ENCODE measurements around the gene COL8A2.

The COL8A2 gene

DNA sequence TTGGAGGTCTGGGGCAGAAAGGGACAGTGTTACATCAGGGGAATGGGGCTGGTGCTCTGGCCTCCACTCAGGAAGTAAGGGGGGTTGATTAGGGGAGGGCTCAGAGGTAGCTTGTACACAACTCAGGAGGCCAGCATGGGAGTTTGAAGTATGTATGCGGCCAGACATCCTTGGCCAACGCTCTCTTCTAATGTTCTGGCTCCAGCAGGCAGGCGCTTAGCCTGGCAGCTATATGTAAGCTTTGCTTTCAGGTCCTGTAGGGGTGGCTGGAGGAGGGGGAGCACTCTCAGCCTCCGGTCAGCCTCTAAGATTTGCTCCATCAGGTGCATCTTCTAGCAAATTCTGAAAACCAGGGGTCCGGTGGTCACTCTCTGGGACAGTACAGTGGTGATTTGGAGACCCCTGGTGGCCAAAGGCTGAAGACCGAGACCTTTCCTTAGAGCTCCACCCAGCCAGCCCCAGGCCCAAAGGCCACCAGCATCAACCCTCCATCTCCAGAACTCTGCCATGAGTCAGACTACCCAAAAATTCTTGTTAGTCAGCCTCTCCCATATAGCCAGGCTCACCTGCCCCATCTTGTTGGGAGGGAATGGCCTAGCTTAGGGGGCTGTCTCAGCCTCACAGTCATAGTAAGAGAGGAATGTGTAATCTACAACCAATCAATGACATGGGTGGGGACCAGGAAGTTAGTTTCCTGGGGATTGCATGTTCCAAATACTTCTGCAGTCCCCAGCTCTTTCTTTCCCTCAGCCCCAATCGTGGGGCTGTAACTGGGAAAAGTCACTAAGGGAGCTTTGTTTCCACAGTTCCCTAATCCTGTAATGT is 9.7 kb upstream of the COL8A2 start:
- no peak for DNase-seq

DNA sequence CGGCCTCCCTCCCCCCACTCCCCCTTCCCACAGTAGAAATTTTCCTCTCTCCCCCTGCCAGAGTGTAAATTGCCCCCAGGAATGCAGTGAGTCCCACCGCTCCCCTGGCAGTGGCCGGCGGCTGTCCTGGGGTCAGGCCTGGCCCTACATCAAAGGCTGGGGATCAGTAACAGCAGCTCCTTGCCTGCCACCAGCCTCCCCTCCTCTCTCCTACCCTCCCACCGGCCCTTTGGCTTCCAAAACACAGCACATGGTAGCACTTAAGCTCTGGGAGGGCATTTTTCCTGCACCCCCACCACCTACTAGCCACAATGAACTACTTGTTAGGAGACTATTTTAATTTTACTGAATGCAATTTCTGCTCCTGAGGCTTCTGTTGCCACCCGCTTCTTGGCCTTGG is 9.0 kb upstream of the COL8A2 start:
- DNase-seq: no peak

DNA sequence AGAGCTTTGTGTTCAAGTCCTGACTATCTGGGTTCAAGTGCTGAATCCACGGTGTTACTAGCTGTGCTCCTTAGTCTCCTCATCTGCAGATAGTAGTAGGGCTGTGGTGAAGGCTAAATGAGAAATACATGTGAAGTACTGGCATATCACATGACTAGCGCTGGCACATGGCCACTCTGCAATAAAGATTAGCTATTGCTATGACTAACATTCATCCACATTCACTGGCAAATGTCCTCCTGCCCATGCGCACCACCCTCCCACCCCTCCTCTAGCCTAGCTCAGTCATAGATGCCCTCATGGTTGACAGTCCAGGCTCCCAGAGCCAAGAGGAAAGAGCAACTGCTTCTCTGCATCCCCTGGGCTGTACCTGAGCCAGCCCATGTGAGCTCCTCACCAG is 8.5 kb upstream of the COL8A2 start:
- DNase-seq: no peak

DNA sequence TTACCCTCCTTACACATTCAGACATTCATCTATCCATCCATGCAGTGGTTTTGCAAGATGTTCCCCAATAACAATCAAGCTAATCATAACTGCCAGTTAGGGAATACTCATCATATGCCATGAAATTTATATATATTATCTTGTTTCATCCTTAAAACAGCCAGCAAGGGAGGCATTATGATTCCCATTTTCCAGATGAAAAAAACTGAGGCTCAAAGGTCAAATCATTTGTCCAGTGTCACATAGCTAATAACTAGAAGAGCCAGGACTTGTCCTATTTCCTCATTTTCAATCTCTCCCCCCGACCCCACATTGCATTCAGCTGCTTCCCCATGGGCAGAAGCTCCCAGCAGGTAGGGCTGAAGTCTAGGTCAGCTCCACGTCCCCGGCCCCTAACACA is 7.0 kb upstream of the COL8A2 start:
- DNase-seq: no peak

DNA sequence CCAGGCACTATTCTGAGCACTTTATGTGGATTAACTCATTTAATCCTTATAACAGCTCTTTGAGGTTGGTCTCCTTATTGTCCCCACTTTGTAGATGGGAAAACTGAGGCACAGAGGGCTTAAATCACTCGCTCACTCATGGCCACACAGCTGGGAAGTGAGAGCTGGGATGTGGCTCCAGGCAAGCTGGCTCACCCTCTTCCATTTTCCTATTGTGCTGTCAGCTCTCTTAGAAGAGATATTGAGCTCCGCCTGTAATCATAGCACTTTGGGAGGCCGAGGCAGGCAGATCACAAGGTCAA is 3.8 kb upstream of the COL8A2 start:
- DNase-seq: no peak

DNA sequence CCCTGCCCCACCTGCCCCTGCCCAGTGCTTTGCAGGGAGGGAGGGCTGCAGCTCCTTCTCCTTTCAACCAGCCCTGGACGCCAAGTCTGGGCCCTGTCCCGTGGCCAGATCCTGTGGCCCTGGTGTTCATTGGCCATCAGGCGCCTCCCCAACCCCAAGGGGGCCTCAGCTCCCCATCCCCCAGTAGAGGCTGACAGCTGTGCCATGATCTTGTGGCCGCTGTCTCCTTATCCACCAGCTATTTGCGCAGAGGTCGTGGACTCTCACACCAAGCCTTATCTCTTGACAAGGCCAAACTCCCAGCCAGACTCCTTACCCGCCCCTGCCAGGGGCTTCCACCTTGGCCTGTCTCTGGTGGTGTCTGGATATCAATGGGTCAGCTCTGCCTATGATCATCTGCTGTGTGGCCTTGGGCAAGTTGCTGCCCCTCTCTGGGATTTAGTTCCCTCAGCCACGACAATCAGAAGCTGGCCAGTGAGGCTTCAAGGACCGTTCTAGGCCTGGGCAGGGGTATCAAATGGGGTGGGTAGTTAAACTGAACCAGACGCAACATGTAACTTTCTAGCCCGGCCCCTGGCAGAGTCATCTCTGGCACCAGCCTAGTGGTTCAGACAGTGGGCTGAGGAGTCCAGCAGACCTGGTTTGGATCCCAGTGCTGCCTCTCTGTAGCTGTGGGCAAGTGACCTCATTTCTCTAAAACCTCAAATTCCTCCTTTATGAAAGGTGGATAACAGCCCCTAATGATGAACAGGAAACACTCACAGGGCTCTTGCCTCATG is 3.3 kb upstream of the COL8A2 start:
- DNase-seq: no peak

DNA sequence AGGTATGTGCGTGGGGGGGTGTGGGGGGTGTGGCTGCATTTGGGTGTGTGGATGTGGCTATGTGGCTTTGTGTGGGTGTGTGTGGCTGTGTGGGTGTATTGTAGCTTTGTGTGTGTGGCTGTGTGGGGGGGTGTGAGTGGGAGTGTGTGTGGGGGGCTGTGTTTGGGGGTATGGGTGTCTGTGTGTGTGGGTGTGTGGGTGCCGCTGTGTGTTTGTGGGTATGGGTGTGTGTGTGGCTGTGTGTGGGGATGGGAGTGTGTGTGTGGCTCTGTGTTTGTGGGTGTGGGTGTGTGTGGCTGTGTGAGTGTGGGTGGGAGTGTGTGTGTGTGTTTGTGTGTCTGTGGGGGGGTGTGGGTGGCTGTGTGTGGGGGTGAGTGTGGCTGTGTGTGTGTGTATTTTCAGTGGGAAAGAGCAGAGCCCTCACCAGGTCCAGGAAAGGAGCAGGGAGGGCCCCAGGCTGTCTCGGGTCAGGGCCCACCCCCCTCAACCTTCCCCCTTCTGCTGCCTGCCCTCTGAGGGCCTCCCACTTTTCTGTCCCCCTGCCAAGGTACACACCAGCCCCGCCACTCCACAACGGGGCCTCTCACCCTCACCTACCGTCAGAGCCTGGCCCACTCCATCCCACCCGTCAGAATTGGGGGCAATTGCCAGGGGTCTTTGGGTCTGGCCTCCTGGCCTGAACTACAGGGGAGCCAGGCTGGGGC is 1.9 kb upstream of the COL8A2 start:
- no peak for DNase-seq

DNA sequence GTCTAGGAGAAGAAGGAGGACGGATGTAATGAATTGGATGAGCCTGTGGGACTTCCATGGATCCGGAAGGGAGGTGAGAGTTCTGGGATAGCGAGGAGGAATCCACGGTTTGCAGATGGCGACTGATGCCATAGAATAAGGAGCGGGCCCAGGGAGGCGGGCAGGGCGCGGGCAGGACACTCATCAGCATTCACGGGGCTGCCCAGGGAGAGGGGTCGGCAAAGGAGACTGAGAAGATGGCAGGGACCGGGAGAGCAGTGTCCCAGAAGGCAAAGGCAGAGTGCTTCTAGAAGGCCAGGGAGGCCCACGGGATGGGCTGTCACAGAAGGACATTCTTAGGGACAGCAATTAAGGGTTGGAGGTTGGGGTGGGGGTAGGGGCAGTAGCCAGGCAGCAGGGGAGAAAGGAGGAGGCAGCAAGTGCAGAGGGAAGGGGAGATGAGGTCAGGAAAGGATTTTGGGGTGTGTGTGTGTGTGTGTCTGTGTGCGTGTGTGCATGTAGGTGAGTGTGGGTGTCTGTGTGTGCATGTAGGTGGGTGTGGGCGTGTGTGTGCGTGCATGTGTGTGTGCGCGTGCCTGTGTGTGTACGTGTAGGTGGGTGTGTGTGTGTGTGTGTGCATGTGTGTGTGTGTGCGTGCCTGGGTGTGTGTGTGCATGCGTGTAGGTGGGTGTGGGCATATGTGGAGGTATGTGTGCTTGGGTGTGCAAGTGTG is 1.1 kb upstream of the COL8A2 start:
- DNase-seq: no peak

DNA sequence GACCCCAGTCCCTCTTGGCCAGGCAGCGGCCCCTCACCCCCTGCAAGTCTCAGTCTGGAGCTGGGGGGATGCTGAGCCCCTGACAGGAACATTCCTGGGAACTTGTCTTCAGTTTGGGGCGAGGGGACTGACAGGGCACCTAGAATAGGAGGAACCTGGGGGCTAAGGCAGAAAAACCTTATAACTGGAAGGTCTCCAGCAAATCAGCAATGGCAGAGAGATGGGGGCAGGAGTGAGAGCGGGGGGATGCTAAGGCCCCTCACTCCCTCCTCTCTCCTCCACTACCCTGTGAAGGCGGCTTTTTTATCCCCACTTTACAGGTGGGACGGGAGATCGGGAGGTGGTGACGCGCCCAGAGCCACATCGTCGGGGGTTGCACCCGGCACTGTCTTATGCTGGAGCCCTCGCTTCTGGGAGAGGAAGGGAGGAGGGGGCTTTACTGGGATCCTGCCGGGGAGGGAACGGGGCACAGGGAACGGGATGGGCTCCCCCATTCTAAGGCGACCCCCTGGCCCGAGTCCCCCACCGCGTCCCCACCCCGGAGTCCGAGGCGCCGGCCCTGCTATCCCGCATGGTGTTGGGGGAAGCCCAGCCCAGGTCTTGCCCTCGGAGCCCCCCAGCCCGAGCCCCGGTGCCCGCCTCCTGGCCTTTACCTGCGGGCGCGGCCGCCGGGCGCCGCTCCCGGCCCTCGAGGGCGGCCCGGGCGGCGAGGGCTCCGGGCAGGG is 456 bp downstream of the COL8A2 start:
- no peak for DNase-seq

DNA sequence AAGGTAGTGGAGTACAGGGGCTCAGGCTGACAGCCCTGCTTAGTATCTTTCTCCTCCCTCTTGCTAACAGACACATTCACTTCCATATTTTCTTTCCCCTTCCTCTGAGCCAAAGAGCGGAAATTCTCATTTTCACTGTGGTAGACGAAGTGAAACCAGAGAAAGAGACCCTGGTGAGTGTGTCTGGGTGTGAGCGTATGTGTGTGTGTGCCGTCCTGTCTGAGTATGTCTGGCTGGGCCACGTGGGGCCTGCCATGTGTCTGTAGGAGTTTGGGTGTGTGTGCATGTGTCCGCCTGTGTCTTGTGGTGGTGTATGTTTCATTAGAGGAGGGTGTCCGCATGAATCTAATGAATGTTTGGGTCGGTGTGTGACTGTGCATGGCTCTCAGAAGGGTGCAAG is 1.7 kb downstream of the COL8A2 start:
- DNase-seq: no peak

DNA sequence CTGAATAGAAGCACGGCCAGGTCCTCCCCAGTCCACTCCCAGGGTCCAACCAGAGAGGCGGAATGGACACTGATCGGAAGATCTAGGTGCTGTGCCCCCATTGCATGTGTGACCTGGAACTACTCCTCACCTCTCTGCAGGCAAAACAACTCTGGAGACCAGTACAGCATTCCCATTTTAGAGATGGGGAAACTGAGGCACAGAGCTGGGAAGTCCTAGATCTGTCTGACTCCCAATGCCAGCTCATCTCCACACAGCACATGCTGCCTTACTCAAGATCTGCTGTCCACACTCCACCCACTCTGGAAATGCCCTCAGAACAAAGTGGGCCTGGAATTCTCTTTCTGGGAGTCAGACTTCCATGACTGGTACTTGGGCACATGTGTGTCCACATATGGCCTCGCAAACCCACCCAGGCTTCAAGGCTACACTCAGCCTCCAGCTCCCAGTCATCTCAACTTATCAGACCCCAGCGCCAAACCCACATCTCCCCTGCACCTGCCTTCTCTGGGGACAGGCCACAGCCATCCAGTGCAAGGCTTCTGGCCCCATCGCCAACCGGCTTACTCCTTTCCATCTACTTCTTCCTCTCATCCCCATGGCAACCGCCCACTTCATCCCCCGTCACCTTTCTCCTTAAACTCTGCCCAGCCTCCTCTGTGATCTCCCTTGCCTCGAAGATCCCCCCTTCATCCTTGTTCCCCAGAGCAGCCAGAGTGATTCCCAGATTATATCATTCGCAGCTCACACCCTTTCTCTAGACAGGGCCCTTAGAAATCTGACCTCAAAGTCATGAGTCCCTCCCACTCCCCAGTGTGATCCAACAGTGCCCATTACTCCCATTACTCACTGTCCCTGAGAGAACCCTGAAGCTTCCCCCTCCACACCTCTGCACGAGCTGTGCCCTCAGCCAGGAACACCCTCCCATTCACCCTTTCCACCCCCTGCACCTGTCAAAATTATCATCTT is 2.7 kb downstream of the COL8A2 start:
- DNase-seq: no peak

DNA sequence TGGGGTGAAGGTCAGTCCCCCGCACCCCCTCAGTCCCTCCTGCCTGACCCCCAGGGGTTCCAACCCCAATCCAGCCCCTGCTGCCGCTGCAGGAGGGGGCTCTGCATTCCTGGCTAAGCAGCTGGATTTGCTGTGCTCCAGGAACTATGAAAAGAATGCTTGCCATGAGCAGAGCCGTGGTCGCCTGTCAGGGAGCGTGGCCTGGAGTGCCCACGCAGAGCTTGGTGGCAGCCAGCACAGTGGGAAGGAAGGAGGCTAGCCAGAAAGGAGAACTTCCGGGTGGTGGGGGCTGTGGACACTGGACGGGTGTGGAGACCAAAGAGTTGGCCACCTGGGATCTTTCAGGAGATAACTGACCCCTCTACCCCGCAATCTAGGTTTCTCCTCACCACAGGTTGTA is 5.6 kb downstream of the COL8A2 start:
- DNase-seq: no peak

DNA sequence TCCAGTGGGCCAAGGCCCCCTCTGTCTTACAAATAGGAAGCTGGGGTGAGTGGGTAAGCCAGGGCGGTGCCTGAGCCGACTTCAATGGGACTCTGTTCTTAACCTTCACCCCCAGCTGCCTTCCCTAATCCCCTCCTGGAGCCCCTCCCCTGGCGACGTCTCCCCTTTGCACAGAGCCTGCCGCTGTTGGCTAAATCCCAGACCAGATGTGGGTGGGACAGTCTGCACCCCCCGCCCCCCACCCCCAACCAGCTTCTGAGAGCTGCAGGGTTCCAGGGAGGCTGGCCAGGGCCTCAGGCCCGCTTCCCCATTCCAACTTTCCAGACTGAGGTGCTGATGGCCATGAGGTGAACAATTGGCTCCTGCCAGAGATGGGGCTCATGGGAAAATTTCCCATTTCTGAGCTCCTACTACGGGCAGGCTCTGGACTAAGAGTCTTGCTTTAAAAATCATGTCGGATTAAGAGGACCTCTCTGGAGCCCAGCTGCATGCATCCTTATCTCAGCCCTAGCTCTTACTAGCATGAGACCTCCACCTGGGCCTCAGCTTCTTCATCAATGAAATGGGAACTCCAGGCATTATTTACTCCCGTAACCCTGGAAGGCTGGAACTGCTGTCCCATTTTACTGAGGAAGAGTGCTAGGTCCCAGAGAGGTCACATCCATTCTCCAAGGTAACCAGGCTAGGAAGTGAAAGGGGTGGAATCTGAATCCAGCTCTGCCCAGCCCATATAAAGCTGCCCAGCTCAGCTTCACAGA is 6.4 kb downstream of the COL8A2 start:
- no peak for DNase-seq

DNA sequence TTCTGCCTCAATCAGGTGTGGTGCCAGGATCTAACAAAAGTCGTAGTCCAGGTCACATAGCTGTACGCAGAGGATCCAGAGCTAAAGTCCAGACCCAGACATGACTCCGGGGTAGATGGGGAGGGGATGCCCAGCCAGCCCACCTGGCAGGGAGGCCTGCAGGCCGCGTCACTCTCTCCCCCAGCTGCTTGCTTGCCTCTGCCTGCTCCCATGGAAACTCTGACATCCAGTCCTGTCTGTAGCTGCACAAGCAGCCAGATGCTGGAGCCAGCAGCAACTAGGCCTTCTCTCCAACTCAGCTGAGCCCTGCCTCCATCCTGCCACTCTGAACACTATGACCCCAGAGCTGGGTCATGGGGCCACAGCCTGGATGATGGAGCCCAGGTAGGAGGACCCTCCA is 8.1 kb downstream of the COL8A2 start:
- no peak for DNase-seq

DNA sequence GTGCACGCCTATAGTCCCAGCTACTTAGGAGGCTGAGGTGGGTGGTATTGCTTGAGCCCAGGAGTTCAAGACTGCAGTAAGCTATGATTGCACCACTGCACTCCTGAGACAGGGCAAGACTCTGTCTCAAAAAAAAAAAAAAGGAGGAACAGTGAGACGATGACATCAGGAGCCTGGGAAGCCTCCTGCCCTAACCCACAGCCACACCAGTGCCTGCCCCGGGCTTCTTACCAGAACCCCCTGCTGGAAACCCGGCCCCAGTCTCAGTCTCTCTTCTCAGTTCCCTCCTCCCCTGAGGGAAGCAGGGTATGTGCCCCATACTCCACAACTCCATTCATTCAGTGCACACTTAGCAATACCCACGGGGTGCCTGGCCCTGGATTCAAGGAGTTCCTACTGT is 9.1 kb downstream of the COL8A2 start:
- no peak for DNase-seq

DNA sequence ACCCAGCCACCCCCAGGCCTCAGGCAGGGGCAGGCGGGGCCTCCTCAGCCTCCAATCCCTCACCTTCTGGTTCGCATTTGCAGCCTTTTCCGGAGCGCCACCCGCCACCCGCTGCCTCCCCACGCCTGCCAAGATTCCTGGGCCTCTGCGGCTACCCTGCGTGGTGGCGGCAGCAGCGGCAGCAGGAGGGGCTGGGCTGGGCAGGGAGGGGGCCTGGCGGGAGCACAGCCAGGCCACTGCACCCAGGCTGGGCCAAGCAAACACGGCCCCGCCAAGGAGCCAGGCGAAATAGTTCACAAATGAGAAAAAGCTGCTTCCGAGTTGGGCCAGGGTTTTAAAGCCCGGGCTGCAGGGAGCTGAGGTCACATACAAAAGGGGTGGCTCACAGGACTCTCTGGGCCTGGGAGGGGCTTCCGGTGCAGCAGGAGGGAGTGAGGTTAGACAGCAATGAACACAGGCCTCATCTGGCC is 9.8 kb downstream of the COL8A2 start:
- DNase-seq: no peak

DNA sequence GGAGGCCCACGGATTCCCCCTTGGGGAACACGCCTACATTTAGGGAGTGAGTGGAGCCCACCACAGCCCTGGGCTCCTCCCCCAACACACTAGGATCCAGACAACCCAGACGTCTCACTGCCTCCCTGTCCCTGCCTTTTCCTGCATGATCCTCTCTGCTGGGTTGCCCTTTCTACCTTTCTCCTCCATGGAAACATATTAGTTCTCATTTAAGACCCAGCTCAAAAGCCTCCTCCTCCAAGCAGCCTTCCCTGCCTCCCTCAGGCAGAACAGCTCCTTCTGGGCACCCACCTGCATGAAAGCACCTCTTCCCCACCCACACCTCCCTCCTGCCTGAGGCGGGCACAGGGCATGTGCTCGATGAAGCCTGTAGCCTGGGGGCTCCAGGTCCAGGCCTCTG is 10.7 kb downstream of the COL8A2 start:
- no peak for DNase-seq

DNA sequence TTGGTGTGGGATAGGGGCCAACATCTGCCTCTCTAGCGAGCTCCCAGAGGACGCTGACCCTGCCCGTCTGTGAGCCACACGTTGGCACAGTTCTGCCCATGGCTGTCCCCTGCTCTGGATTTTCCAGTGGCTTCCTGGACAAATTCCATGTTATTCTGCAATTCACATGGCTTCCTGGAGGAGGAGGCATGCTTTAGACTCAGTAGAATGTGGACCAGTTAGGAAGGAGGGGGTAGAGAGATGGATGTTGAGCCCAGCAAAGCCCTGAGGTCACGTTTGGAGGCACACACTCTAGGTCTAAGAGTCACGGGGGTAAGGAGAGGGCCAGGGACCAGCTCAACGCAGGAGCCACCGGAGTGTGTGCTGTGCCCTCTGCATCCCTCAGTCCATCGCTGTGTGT is 12.2 kb downstream of the COL8A2 start:
- DNase-seq: no peak

DNA sequence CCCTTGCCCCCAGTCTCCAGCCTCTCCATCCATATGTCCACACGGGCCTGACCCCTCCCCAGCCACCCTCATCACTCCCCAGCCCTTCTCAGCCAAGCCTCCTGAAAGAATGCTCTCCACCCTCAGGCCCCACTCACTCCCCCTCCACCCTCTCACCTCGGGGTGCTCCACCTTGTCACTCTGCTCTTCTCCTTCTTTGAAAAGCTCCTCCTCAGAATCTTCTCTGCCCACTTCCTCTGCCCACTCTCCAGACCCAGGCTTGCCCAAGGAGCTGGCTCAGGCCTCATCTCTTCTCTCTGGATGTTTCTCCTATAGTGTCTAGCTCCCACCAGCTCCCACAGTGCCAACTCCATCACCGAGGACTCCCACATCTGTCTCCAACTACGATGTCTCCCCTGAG is 13.9 kb downstream of the COL8A2 start:
- no peak for DNase-seq

DNA sequence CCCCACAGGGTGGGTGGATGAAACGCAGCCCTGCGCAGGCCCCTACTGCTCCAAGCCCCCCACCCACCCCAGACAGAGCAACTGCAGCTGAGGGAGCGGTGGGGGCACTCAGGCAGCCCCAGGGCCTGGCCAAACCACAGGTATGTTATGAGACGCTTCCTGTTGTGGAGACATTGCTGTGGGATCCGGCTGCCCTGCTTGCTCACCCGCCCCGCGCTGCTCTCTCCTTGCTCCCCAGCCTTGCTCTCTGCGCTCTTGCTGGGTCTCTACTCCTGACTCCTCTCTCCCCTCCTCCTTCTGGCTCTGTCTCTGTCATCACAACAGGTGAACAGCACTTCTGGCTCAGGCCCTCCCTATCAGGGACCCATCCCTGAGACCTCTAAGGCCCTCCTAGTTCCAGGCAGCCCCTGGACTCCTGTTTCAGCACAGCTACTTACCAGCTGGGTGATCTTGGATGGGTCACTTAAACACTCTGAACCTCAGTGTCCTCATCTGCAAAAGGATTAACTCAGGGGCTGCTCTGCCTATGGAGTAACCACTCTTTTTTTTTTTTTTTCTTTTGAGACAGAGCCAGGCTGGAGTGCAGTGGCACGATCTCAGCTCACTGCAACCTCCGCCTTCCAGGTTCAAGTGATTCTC is 15.9 kb downstream of the COL8A2 start:
- no peak for DNase-seq
